IMR-90 (cell line): Measurements from ENCODE around the gene TNS3. TPM values are rescaled to one million over a fixed set of nuclear protein-coding genes. Genes with fewer than 3 reads are reported as not detected.

ENCODE experiments used
- ATAC-seq: fragments of 200-7000 bp; cut with Tn5 transposase; 2 replicates; pipeline ENCODE4 v1.9.1; 2020; ENCODE audit warnings: low read depth, mild to moderate bottlenecking, moderate library complexity
- BruUV-seq: library from RNA; stranded (reverse); fragments of 400-500 nt; replicated peaks from 2 replicates; lab custom pipeline; 2021; lab: Mats Ljungman, UMichigan
- CTCF ChIA-PET: fragments of 300-600 bp; formaldehyde crosslinking; extraction: SDS; loops from one replicate; lab custom pipeline; 2021; ENCODE audit warnings: antibody characterized with exemption; lab: Yijun Ruan, JAX
- POLR2A ChIA-PET: fragments of 300-600 bp; sonication (Branson Sonifier 250); formaldehyde crosslinking; loops from one replicate; lab custom pipeline; 2022; ENCODE audit warnings: antibody characterized with exemption; ENCODE audit not compliant: unreplicated experiment; lab: Charles Lee
- DNase-seq: peaks from one replicate; pipeline ENCODE4 v3.0.0; 2013
- H2AFZ ChIP-seq: replicated peaks from 2 replicates; pipeline ENCODE3; 2013; ENCODE audit warnings: low read length, mild to moderate bottlenecking; ENCODE audit not compliant: poor library complexity
- H2AK5ac ChIP-seq: 2 replicates; pipeline ENCODE4 v1.6.1; 2013; ENCODE audit warnings: low read depth, low read length, inconsistent platforms
- H2AK9ac ChIP-seq: replicated peaks from 2 replicates; pipeline ENCODE3; 2013; ENCODE audit warnings: mild to moderate bottlenecking, low read depth, low read length, moderate library complexity; ENCODE audit not compliant: poor library complexity
- H2BK120ac ChIP-seq: 2 replicates; pipeline ENCODE4 v1.6.1; 2013; ENCODE audit warnings: low read depth, low read length, inconsistent platforms
- H2BK15ac ChIP-seq: 3 replicates; pipeline ENCODE4 v1.6.1; 2013; ENCODE audit warnings: low read depth, low read length, inconsistent platforms
- H2BK20ac ChIP-seq: 2 replicates; pipeline ENCODE4 v1.6.1; 2013; ENCODE audit warnings: low read depth, mild to moderate bottlenecking, inconsistent platforms, low read length, moderate library complexity
- H2BK5ac ChIP-seq: 2 replicates; pipeline ENCODE4 v1.6.1; 2013; ENCODE audit warnings: mild to moderate bottlenecking, low read depth, low read length, inconsistent platforms; ENCODE audit not compliant: poor library complexity, severe bottlenecking
- H3K14ac ChIP-seq: replicated peaks from 2 replicates; pipeline ENCODE4 v1.6.1; 2013; ENCODE audit warnings: low read depth, low read length, inconsistent platforms
- H3K18ac ChIP-seq: 2 replicates; pipeline ENCODE4 v1.6.1; 2013; ENCODE audit warnings: low read depth, low read length, control low read depth
- H3K23ac ChIP-seq: 2 replicates; pipeline ENCODE4 v1.6.1; 2013; ENCODE audit warnings: low read depth, low read length, inconsistent platforms
- H3K27ac ChIP-seq: 2 replicates; pipeline ENCODE4 v1.5.1; 2013; ENCODE audit warnings: mild to moderate bottlenecking, control low read depth, low read length; ENCODE audit not compliant: insufficient read depth
- H3K27me3 ChIP-seq: 2 replicates; pipeline ENCODE4 v1.6.1; 2013; ENCODE audit warnings: low read length; ENCODE audit not compliant: control insufficient read depth, insufficient read depth
- H3K36me3 ChIP-seq: 2 replicates; pipeline ENCODE4 v1.6.1; 2013; ENCODE audit warnings: low read length, mixed read lengths; ENCODE audit not compliant: control insufficient read depth, insufficient read depth
- H3K4ac ChIP-seq: 2 replicates; pipeline ENCODE4 v1.6.1; 2013; ENCODE audit warnings: low read depth, low read length, inconsistent platforms
- H3K4me1 ChIP-seq: 2 replicates; pipeline ENCODE4 v1.6.1; 2013; ENCODE audit warnings: low read length, mixed read lengths; ENCODE audit not compliant: control insufficient read depth, insufficient read depth
- H3K4me2 ChIP-seq: 2 replicates; pipeline ENCODE4 v1.6.1; 2013; ENCODE audit warnings: low read depth, mild to moderate bottlenecking, control low read depth, low read length, moderate library complexity
- H3K4me3 ChIP-seq: 2 replicates; pipeline ENCODE4 v1.5.1; 2013; ENCODE audit warnings: low read depth, mild to moderate bottlenecking, control low read depth, low read length, moderate library complexity; ENCODE audit not compliant: insufficient read depth
- H3K56ac ChIP-seq: 2 replicates; pipeline ENCODE4 v1.6.1; 2013; ENCODE audit warnings: low read length, inconsistent platforms; ENCODE audit not compliant: insufficient read depth; ENCODE audit errors: extremely low read depth
- H3K79me1 ChIP-seq, 2 experiments: 2 replicates each; pipeline ENCODE4 v1.6.1; 2013; ENCODE audit warnings: low read length in 2 of 2, inconsistent platforms in 1 of 2, low read depth in 1 of 2
- H3K9ac ChIP-seq: 2 replicates; pipeline ENCODE4 v1.6.1; 2013; ENCODE audit warnings: low read depth, low read length, control low read depth
- H3K9me1 ChIP-seq: 2 replicates; pipeline ENCODE4 v1.6.1; 2013; ENCODE audit warnings: low read length, inconsistent platforms; ENCODE audit not compliant: insufficient read depth
- H3K9me3 ChIP-seq: 2 replicates; pipeline ENCODE4 v1.6.1; 2013; ENCODE audit warnings: low read length; ENCODE audit not compliant: control insufficient read depth, insufficient read depth
- H4K20me1 ChIP-seq: 2 replicates; pipeline ENCODE4 v1.6.1; 2013; ENCODE audit warnings: low read length, inconsistent platforms; ENCODE audit not compliant: insufficient read depth
- H4K5ac ChIP-seq: 2 replicates; pipeline ENCODE4 v1.6.1; 2013; ENCODE audit warnings: mild to moderate bottlenecking, low read depth, low read length, control low read depth
- H4K8ac ChIP-seq, 2 experiments: 2 replicates each; pipeline ENCODE4 v1.6.1; 2013; ENCODE audit warnings: low read depth in 2 of 2, low read length in 2 of 2, control low read depth in 1 of 2, inconsistent platforms in 1 of 2
- H4K91ac ChIP-seq: 2 replicates; pipeline ENCODE4 v1.6.1; 2013; ENCODE audit warnings: low read depth, low read length, inconsistent platforms; ENCODE audit not compliant: insufficient read depth
- CHD1 ChIP-seq: IDR thresholded peaks from 2 replicates; pipeline ENCODE4 v1.6.1; 2012; ENCODE audit warnings: low read depth, low read length, improper control_type of control experiment
- FOS ChIP-seq: fragments of 150-350 bp; IDR thresholded peaks from 2 replicates; pipeline ENCODE4 v1.6.1; 2016; ENCODE audit warnings: low read depth, low read length
- MAZ ChIP-seq: IDR thresholded peaks from 2 replicates; pipeline ENCODE4 v1.6.1; 2012; ENCODE audit warnings: low read depth, mild to moderate bottlenecking, low read length, improper control_type of control experiment, moderate library complexity, borderline replicate concordance
- NFE2L2 ChIP-seq: fragments of 150-350 bp; IDR thresholded peaks from 2 replicates; pipeline ENCODE4 v1.6.1; 2016; ENCODE audit warnings: low read depth, mild to moderate bottlenecking, low read length
- RAD21 ChIP-seq: IDR thresholded peaks from 2 replicates; pipeline ENCODE4 v1.6.1; 2012; ENCODE audit warnings: low read length, improper control_type of control experiment
- SMC3 ChIP-seq: fragments of 150-350 bp; IDR thresholded peaks from 2 replicates; pipeline ENCODE4 v1.6.1; 2016; ENCODE audit warnings: low read depth, mild to moderate bottlenecking, antibody characterized with exemption, low read length, moderate library complexity
- WGBS, 2 experiments: methylation state at CpG; one replicate each; pipeline versions ENCODE4 v1.1.5 to v1.1.7; 2013; ENCODE audit warnings: missing lambda C conversion rate in 2 of 2; ENCODE audit not compliant: insufficient read length in 1 of 2; ENCODE audit errors: extremely low coverage in 2 of 2; 5-methylcytosine and 5-hydroxymethylcytosine counted together
- dilution Hi-C: fragments of 300-500 bp; cut with HindIII; formaldehyde crosslinking; loops from one replicate; pipeline ENCODE4 v1.14.3; 2018; ENCODE audit warnings: low sequenced_read_pairs; ENCODE audit not compliant: unreplicated experiment
- in situ Hi-C: fragments of 300-500 bp; cut with MboI; formaldehyde crosslinking; loops from 3 replicates; pipeline ENCODE4 v1.14.3; 2019; ENCODE audit warnings: low sequenced_read_pairs, inconsistent platforms, mixed read lengths
- intact Hi-C: fragments of 100-400 bp; cut with micrococcal nuclease; formaldehyde crosslinking; loops from 2 replicates; pipeline ENCODE4 v1.10.0; 2022
- polyA plus RNA-seq, 3 experiments: library from polyadenylated mRNA; depleted of rRNA; stranded (reverse); fragments of >200 nt; gene quantifications; 2 replicates each; pipeline ENCODE4 v1.2.3, GENCODE V29; 2012; ENCODE audit warnings: low replicate concordance in 1 of 3
- total RNA-seq: library from RNA; depleted of rRNA; stranded (reverse); fragments of >200 nt; gene quantifications from 2 replicates; pipeline ENCODE4 v1.2.3, GENCODE V29; 2012
- TF ChIP-seq, protein P1 (sequence below): fragments of 150-350 bp; IDR thresholded peaks from 2 replicates; pipeline ENCODE4 v1.6.1; 2017; ENCODE audit warnings: mild to moderate bottlenecking, antibody characterized with exemption, low read length, low read depth

Gene TNS3
- total and polyA plus RNA-seq, 2 of the 4 experiments (the other 2 are of a cell fraction): 64.3 to 79.2 TPM

DNA sequence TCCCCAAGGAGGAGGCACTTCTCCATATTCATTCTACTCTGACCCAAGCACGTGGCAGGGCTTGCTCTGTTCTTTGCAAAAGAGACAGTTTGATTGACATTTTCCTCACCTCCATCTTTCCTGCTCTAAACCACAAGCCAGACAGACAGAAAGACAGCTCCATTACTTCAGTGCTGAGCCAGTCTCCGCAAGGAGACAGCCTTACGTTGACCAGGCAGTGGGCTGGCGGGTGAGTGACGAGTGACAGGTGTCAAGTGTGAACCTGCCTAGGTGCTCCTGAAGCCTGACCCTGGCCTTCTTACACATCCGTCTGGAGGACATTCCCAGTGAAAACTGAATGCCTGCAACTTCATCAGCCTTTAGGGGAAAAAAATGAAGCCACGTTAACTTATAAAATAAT lies 314.6 kb downstream of the TNS3 start:
- no peak overlapping the region for H4K8ac ChIP-seq
- ChIA-PET CTCF (interaction anchor here (0.6 to 1.2 kb wide), 3 partner anchors 68 to 1142 kb away, joined by 3 to 4 read pairs (median 3); no protein-coding TSS in a partner anchor), POLR2A (no interaction called here)
- H2BK20ac ChIP-seq: no peak overlapping the region
- no peak overlapping the region for H3K27ac ChIP-seq
- no peak overlapping the region for H4K91ac ChIP-seq
- peaks cover 7% of the 10 kb centered on the region; the same call in 1 of the 2 replicates for H3K9me1 ChIP-seq
- H3K23ac ChIP-seq: no peak overlapping the region
- no TSS peak for BruUV-seq
- intact Hi-C loops (loop anchor here (2.0 to 10.0 kb wide), 6 partner anchors 125 to 845 kb away; partner anchors contain the start of gene PKD1L1), dilution Hi-C loops (no loop called here), in situ Hi-C loops (loop anchor here (10.0 to 25.0 kb wide), 3 partner anchors 547 to 845 kb away; partner anchors contain the start of gene PKD1L1)
- 0 out of 3 replicates have a peak overlapping the region, but pooled peaks have one; percentile 33 for H2BK15ac ChIP-seq
- H3K9ac ChIP-seq: no peak overlapping the region
- peaks cover 3% of the 10 kb centered on the region; the same call in 1 of the 2 replicates for H3K36me3 ChIP-seq
- no peak overlapping the region for H2AK5ac ChIP-seq
- H2AFZ ChIP-seq: no peak overlapping the region
- no peak overlapping the region for H3K4me3 ChIP-seq
- H3K4me1 ChIP-seq: peaks cover 5% of the 10 kb centered on the region; the same call in 1 of the 2 replicates
- H2BK5ac ChIP-seq: no peak overlapping the region
- no peak overlapping the region for H3K4me2 ChIP-seq
- no peaks in the 10 kb centered on the region for H4K20me1 ChIP-seq
- H3K4ac ChIP-seq: no peak overlapping the region
- H2BK120ac ChIP-seq: no peak overlapping the region
- no peak overlapping the region for H3K14ac ChIP-seq
- no peak overlapping the region for H3K56ac ChIP-seq
- no peak for DNase-seq
- H2AK9ac ChIP-seq: no peak overlapping the region
- H3K18ac ChIP-seq: no peak overlapping the region
- WGBS, 2 experiments: no CpG with 5 or more reads among the region's 7 CpGs
- peaks cover 3% of the 10 kb centered on the region for H3K9me3 ChIP-seq
- no peaks in the 10 kb centered on the region for H3K79me1 ChIP-seq
- no peak overlapping the region for H4K5ac ChIP-seq
- TF ChIP-seq FOS (no peak), SMC3 (no peak), MAZ (no peak), NFE2L2 (no peak), CHD1 (no peak), RAD21 (no peak)
- TF ChIP-seq, protein P1, sequence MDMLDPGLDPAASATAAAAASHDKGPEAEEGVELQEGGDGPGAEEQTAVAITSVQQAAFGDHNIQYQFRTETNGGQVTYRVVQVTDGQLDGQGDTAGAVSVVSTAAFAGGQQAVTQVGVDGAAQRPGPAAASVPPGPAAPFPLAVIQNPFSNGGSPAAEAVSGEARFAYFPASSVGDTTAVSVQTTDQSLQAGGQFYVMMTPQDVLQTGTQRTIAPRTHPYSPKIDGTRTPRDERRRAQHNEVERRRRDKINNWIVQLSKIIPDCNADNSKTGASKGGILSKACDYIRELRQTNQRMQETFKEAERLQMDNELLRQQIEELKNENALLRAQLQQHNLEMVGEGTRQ: no peak
- no peaks in the 10 kb centered on the region for H3K27me3 ChIP-seq
- no peak for ATAC-seq
